DMS 273 treated with DMSO at 0.1 percent for 48 hours (cell line): ENCODE data around the gene ZDHHC7.
A peak's percentile ranks its signal among the peaks of the same experiment; 100 is the strongest.
"Not testable (repeated sequence)": the region's sequence is repeated elsewhere in the genome, so short reads cannot be mapped to it uniquely, and the experiment has no call there.

Experiments used
- DNase-seq: peaks from one replicate; lab custom pipeline; 2025; lab: John Stamatoyannopoulos, UW

ZDHHC7 gene

DNA sequence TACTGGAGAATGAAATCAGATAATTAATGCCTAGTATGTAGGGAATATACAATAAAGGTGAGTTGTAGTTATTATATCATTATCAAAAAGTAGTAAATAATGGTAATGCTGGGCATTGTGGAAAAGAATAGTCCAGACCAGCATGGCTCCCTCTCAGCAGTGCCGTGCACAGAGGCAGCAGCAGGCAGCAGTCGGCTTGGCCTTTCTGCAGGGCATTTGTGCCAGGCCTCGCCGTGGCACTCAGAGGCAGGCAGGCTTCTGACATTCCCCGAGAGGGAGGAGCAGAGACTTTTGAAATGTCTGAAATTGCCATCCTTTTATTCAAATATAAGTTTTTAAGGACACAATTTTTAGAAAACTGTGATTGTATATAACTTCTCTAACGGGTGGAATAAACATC is 31.3 kb upstream of the ZDHHC7 start:
- DNase-seq = no peak

DNA sequence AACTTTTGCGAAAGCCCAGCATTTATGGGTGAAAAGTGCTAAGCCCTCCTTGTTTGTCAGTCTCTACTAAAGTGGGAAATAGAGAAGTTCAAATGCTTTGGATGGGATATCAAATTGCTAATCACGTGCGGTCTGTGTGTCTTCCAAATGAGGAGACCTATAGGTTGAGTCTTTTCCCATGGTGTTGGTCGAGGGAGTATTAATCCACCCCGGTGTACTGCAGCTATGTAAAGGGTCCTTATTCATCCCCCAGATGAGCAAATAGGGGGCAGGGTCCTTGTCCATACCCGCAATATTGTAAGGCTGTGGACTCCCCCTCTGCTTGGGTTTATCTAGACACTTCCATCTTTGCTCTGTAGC is 30.8 kb upstream of the ZDHHC7 start:
- peak; percentile 72 for DNase-seq

DNA sequence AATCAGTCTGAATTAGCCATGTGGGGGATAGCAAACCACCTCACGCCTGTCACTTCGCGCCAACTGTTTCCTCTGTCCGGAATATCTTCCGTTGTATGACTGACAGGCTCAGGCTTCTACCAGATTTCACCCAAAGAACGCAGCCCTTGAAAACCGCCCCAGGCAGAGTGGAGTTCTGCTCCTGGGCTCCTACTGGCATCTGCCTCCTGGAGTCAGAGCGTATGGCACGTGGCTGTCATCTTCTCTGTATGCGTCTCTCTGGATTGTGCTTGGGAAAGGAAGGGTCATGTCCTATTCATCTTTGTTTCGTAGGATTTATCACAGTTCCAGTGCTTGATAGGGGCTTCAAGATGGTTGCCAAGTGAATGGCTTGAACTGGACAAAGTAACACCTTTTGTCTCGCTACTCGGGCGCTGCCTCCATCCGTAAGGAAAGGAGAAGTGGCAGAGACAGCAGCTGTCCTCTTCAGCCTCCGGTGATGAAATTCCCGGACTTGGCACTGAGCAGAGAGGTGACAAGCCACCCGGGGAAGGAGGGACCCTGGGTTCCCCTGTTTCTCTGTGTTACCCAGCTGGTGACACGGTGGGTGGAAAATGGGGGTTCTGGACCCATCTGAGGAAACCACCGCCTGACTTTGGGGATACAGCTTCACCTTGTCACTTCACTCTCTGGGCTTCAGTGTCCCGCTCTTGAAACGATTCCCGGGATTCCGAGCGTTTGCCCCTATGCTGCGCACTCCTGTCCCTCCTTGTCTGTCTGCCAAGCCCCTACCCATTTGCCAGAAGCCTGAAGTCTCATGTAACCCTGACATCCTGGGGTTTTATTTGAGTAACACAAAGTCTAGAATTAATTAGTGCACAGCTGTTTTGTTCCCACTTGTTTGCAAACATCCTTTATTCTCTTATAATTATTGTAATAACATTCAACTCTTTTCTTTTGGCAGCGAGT is 30.2 kb upstream of the ZDHHC7 start:
- peak; percentile 72 for DNase-seq

DNA sequence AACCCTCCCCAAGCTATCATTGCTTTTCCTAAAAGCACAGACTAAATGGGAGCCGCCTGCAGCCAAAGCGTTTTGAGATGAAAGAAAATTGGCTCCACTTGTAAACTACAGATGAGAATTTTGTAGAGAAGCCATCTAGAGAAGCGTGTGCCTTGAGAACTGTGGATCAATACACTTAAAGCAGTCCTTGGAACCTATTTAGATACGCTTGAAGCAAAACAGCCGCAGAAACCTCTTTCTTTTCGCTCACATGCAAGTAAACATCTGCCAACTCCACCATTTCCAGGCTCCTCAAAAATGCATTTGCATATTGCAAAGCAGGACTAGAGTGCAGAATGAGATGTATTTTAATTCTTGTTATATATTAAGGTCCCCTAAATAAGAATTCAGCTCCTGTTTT is 29.4 kb upstream of the ZDHHC7 start:
- no peak for DNase-seq

DNA sequence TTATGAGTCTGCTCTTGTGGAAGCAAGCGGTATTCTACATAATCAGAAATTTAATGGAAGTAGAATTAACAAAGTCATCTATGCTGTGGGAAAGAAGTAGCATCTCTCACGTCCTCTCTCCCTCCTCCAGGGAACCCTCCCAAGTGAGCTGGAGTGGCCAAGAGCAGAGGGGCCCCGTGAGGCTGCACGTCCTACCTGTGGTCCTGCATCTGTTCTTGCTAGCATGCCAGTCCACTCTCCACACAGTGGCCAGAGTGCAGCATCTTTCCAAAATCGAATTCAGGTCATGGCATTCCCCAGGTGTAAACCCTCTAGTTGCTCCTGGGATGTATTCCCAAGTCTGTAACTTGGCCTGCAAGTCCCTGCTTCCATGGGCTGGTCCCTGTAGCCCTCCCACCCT is 26.4 kb upstream of the ZDHHC7 start:
- no peak for DNase-seq

DNA sequence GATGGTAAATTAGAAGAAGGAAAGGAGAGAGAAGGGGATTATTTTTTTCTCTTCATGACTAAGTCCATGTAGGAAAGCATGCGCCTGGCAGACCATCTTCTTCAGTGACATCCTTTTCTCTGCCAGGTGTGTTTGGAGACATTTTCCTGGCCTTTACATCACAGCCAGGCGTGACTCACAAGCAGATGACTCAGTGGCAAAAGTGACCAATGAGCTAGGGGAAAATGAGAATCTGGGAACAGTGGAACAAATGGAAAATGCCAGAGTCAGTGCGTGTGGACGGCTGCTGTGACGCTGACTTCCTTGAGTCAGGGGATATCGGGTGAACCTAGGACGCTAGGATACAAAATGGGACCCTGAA is 25.7 kb upstream of the ZDHHC7 start:
- no peak for DNase-seq

DNA sequence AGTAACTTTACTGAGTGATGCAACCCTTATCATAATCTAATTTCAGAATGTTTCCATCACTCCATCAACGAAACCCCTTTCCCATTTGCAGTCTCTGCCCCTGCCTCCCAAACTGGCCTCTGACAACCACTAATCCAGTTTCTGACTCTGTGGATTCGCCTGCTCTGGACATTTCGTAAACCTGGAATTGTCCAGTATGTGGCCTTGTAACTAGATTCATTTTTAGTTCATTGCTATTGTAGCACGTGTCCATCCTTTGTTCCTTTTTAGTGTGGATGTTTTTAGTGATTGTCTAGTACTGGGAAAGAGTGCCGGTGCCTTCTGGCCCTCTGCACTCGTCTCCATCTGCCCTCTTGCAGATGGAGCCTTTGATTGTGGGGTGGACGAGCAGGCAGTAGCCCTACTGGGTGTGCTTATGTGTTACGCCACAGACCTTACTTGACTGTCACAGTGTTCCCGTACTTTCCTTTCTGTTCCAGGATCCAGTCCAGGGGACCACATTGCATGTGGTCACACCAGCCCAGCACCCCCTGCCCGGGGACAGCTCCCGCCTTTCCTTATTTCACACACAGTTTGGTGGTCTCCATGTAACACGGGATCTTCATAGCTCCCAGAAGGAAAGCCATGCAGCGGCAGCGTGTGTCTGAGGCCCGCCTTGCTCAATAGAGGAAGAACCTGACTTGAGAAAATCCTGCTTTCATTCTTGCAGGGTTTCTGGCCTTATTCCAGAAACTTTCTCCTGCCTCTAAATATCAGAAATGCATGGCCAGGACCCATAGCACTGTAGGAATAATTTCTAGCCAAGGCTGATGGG is 25.1 kb upstream of the ZDHHC7 start:
- no peak for DNase-seq

DNA sequence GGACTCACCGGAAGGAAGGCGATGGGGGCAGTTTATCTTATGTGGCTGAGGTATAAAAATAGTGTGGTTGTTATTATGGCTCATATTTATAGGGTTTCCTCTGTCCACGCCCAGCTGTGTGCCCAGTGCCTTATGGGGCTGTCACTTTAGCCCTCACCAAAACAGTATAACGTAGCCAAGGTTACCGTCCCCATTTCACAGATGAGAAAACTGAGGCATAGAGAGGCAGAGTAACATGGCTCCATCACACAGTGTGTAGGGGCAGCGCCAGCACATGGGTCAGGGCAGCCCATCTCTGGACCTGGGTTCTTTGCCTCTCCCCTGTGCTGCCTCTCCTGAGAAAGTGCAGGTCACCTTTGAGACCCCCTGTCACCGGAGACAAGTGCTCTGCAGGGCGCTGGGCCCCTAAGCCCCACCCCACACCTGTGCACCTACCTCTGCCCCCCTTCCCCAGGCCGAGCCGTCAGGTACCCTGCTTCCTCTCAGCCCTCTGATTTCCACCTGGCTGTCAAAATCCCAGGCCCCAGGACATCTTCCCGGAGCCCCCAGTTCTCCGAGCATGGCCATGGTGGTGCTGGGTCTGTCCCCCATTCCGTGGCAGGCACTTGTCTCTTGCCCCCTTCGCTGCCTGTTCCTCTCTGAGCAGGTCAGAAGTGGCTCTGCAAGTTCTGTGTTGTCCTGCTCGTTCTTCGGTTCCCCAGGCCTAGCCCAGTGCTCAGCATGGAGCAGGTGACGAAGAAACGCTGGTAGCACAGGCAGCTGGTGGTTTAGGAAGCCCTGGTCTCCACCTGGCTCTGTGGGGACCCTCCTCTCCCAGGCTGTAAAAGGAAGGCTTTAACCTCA is 23.5 kb upstream of the ZDHHC7 start:
- DNase-seq = no peak

DNA sequence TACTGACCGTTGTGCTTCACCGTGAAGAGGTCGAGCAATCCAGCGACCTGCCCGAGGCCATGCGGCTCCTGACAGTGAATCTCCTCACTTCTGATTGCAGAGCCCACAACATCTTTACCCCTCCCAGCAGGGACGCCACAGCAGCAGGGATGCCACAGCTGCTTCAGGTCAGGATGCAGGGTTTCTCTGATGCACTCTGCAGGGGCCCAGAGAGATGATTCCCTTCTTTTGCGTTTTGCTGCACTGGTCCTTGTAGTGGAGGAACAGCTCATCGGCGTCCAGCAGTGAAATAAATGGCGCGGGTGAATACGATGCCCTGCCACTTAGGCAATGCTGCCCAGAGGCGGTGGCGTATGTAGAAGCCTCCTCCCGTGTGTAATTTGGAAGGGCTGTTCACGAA is 21.8 kb upstream of the ZDHHC7 start:
- DNase-seq = no peak

DNA sequence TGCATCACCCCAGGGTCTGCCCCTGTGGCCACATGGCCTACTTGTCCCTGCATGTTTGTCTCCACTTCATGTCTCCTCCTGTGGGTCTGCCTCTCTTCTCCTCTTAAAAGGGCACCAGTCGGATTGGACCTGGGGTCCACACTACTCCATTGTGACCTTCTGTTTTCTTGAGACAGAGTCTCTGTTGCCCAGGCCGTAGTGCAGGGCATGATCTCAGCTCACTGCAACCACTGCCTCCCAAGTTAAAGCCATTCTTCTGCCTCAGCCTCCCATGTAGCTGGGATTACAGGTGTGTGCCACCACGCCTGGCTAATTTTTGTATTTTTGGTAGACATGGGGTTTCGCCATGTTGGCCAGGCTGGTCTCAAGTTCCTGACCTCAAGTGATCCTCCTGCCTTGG is 20.9 kb upstream of the ZDHHC7 start:
- not testable (repeated sequence) for DNase-seq

DNA sequence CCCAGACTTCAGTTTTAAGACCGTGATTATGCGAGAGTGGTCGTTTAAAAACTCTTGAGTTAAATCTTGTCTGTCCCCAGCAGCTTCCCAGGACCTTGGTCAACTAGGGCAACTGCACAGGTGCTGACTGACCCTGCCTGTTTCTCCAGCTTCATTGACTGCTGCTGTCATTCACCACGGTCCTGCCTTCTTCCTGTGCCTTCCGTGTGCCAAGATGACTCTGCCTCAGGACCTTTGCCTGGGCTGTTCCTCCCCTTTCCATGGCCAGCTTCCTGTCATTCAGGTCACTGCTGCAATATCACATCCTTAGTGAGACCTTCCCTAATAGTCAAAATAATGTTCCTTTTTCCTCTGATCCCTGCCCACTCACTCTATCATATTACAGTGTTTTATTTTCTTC is 20.1 kb upstream of the ZDHHC7 start:
- DNase-seq = no peak

DNA sequence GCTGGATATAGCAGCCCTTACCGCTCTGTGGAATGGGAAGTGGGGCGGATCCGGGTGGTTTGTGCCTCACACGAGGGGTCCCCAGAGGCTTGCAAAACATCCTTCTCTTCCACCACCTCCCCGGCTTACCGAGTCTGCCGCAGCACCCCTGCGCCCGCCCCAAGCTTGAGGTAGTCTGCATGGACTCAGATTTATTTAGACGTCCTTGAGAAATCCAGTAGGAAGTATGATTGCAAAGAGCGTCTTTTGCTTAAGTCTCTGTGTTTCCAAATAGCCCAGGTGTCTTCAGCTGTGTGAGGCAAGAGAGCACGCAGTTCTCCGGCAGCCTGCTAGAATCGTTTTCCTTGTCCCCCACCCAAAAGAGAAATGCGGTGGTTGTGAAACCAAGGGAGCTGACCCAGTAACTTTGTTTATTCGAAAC is 18.7 kb upstream of the ZDHHC7 start:
- no peak for DNase-seq

DNA sequence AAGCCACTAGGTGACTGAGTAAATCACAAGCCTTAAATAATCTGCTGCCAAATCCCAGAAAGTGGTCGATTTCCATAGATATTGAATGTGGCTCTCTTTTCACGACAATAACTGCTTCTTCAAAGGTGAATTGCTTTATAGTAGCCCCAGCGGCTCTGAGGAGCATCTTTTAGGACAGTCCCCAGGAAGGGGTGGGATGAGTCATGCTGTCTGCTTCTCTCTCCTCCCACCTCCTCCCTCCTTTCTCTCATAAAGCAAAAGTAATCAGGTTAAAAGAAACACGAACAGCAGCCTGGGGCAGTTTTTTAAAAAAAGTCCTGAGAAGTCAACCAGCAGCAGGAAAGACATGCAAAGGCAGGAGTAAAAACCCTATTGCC is 18.1 kb upstream of the ZDHHC7 start:
- DNase-seq = no peak

DNA sequence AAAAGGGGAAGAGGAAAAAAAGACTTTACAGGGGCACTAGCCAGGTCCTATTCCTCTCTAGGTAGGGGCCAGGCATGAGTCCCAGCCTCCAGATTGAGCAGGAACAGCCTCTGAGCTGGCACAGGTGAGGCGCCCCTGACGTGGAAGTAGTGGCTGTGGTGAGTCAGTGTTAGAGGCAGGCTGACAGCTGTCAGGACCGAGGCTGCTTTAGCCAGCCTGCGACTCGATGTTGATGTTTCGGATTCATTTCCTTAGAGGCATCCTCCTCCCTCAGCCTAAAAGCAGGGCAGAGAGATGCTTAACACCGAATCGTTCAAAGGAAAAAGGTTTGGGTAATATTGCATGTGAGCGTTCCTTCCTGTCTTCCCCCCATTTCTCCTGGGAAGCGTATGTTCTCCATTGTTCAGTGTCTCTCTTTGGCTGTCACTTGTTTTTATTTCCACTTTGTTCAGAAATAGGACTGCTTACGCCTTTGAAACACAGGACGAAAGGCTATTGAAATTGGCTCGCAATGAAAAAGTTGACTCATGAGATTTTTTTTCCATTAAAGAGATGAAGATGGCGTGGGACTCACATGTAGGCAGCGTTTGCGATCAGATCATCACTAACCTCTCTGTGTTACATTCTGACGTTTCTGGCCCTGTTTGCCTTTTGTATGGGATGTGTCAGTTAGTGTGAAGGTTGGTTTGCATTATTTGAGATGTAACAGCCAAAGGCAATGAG is 17.5 kb upstream of the ZDHHC7 start:
- DNase-seq = no peak

DNA sequence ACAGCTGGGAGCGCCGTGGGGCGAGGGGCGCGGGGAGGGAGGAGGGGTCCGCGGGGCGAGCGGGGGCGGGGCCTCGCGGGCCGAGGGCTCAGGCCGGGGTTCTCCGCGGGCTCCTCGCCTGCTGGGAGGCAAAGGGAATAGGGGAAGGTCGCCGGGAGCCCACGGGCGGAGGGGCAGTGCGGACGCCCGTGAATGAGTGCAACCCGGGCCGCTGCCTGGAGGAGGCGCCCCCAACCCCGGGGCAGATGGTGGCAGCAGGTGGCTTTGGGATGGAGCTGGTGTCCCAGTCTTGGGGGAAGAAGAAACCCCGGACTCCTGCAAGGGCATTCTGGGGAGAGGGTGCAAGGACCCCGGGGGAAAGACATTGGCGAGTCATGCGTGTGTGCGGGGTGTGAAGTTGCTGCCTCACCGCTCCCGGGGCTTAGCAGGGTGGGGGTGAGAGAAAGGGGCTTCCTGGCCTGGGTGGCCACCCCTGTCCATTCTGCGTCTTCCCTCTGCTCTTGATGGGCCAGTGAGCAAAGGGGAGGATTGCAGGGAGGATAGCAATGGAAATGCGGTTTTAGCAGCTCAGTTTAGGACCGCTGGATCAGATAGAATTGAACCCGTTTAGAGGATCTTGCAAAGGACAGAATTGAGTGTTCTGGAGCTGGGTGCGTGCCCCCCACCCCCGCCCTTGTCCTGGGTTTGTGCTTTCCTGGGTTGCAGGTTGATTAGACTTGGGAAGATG is 16.8 kb upstream of the ZDHHC7 start:
- DNase-seq = no peak

DNA sequence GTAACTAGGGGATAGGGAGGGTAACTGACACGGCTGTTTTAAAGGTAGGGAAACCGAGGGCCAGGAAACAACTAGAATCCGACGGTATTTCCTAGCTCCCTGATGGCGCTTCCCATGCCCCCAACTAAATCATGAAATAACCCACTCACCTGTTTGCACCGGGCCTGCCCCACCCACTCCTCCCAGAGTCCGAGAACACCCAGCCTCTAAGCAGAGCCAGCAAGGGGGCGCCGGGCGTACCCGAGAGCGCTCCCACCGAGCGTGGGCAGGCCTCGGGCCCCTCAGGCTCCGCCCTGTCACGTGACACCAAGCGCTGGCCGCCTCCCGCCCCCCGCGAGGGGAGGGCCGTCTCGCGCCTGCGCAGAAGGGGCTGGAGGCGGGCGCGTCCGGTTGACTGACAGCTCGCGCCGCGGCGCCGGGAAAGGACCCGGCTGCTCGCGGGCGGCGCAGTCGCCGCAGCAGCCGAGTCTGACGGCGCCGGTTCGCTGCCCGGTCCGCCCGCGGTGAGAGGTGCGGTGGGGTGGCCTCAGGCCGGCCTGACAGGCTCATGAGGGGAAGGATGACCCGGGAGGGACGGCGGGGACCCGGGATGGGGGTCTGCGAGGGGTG is 16.1 kb upstream of the ZDHHC7 start, which contains the start of gene KIAA0513:
Gene KIAA0513, plus strand, starts transcription at position 447 of the 609 bp plus-strand sequence. CDS start 39,277 bp downstream, outside the sequence.
- DNase-seq = peak; percentile 61

DNA sequence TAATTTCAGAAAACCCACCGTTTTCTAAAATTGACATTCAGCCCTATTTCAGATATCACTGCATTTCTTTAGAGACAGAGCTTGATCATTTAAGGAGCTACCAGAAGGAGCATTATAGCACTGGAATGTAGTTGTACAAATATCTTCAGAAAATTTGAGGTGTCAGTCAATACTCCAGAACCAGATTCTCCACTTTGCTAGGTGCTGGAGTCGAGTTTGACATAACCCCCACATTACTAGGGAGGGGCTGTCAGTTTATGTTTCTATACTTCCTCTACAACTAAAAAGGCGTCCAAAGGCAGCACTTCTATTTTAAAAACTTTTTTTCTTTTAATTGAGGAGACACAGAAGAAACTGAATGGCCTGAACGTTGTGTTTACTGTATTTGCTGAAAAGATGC is 15.4 kb upstream of the ZDHHC7 start:
- DNase-seq = no peak

DNA sequence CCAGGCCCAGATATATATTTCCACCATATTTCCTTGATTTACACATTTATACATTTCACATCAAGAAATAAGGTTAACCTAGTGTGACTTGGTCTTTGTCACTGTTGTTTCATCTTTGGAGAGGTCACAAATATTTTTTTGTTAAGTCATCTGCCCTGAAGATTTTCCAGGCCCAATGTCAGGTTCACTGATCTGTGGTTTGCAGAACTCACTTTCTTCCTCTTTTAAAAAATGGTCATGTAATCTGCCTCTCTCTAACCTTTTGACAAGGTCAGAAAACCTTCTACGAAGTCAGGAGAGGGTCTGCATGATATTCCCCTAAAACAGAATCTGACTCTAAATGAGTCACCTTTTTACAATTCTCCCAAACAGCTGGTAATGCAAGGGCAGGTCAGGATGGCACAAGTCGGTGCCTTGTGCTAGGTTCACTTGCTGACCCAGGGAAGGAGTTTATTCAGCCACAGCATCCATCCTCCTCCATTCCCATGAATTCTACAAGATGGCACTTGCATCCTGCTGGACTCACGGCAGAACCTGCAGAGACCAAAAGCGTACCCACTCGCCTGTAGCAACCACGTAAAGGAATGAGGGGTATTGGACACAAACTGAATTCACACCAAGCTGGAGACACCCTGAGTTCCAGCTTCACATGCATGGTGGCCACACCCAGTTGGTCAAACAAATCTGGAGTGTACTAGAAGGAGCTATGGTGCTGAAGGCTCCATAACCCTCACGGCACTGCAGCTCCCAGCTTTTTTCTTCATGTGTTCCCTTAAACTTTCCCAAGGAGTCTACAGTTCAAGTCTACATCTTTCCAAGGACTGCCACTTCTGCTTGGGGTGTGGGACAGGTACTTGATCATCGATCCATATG is 14.7 kb upstream of the ZDHHC7 start:
- DNase-seq = no peak

DNA sequence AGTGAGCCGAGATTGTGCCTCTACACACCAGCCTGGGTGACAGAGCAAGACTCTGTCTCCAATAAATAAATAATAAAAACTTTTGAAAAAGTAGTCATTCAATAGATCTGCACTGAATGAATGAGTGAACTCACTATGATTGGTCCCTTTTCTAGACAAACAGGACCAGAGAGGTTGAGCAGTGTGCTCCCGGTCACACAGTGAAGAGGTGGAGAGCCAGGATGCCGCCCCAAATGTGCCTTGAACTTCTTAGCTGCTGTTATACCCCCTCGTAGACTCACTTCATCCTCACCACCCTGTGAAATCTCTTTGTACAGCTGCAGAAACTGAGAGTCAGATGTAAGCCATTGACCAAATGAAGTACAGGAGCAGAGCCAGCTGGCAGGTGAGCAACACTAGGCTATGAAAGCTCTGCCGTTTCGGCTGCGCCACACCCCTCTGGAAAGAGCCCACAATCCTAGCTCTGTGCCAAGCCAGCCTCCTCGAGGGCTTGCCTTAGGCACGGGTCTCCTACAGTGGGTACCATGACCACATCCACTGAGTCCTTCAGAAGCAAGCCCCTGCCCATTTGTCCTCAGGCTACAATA is 8.4 kb upstream of the ZDHHC7 start:
- no peak for DNase-seq
